HEK293 (cell line): ENCODE measurements around the gene RASA3.

ENCODE experiments used
- CTCF ChIA-PET: fragments of 350-600 bp; formaldehyde crosslinking; extraction: SDS; loops from one replicate; lab custom pipeline; 2021; ENCODE audit warnings: antibody characterized with exemption; lab: Yijun Ruan, JAX
- POLR2A ChIA-PET: fragments of 300-600 bp; formaldehyde crosslinking; extraction: SDS; loops from one replicate; lab custom pipeline; 2020; ENCODE audit warnings: antibody characterized with exemption, inconsistent platforms; lab: Yijun Ruan, JAX
- H3K27ac ChIP-seq: fragments of 200-500 bp; sonication (Bioruptor generic); 2 replicates; pipeline ENCODE4 v1.5.1; 2014; ENCODE audit warnings: low read depth, low read length, control low read depth, inconsistent platforms; ENCODE audit errors: extremely low read depth
- H3K36me3 ChIP-seq, 2 experiments: fragments of 200-500 bp in 1 of 2; sonication (Bioruptor generic) in 1 of 2; 1 replicate in 1 of 2; 2 replicates in 1 of 2; pipeline ENCODE4 v1.5.1; 2014 to 2017; ENCODE audit warnings: inconsistent platforms in 2 of 2, low read length in 2 of 2; ENCODE audit not compliant: control insufficient read depth in 2 of 2, insufficient read depth in 1 of 2
- H3K4me1 ChIP-seq: fragments of 200-500 bp; sonication (Bioruptor generic); 2 replicates; pipeline ENCODE4 v1.5.1; 2014; ENCODE audit warnings: mild to moderate bottlenecking, low read length, inconsistent platforms; ENCODE audit not compliant: control insufficient read depth, insufficient read depth
- H3K4me3 ChIP-seq: 2 replicates; pipeline ENCODE4 v1.5.1; 2011; ENCODE audit warnings: low read depth, mild to moderate bottlenecking, control low read depth, low read length, moderate library complexity
- H3K9me3 ChIP-seq: fragments of 200-500 bp; sonication (Bioruptor generic); 2 replicates; pipeline ENCODE4 v1.5.1; 2014; ENCODE audit warnings: low read depth, low read length, inconsistent platforms; ENCODE audit not compliant: control insufficient read depth, insufficient read depth
- FEZF1 ChIP-seq: fragments of 450-650 bp; formaldehyde crosslinking; IDR thresholded peaks from 2 replicates; pipeline ENCODE4 v1.5.1; 2016; ENCODE audit warnings: missing biosample characterization, missing genetic modification characterization
- GLIS1 ChIP-seq: fragments of 450-650 bp; formaldehyde crosslinking; IDR thresholded peaks from 2 replicates; pipeline ENCODE4 v1.5.1; 2016; ENCODE audit warnings: missing biosample characterization, missing genetic modification characterization
- MYNN ChIP-seq: fragments of 450-650 bp; formaldehyde crosslinking; IDR thresholded peaks from 2 replicates; pipeline ENCODE4 v1.5.1; 2016; ENCODE audit warnings: missing biosample characterization, missing genetic modification characterization, borderline replicate concordance
- OVOL3 ChIP-seq: fragments of 450-650 bp; formaldehyde crosslinking; IDR thresholded peaks from 2 replicates; pipeline ENCODE4 v1.5.1; 2016; ENCODE audit warnings: missing biosample characterization, missing genetic modification characterization
- SCRT1 ChIP-seq: fragments of 450-650 bp; formaldehyde crosslinking; IDR thresholded peaks from 2 replicates; pipeline ENCODE4 v1.5.1; 2016; ENCODE audit warnings: missing biosample characterization, missing genetic modification characterization, borderline replicate concordance
- ZBTB20 ChIP-seq: fragments of 450-650 bp; formaldehyde crosslinking; IDR thresholded peaks from 2 replicates; pipeline ENCODE4 v1.5.1; 2016; ENCODE audit warnings: missing biosample characterization, missing genetic modification characterization
- ZNF148 ChIP-seq: fragments of 450-650 bp; formaldehyde crosslinking; IDR thresholded peaks from 2 replicates; pipeline ENCODE4 v1.5.0; 2017; ENCODE audit warnings: missing biosample characterization, missing genetic modification characterization, borderline replicate concordance
- ZNF248 ChIP-seq: fragments of 450-650 bp; formaldehyde crosslinking; IDR thresholded peaks from 2 replicates; pipeline ENCODE4 v1.5.1; 2017; ENCODE audit warnings: missing biosample characterization, missing genetic modification characterization
- ZNF311 ChIP-seq: fragments of 450-650 bp; formaldehyde crosslinking; IDR thresholded peaks from 2 replicates; pipeline ENCODE4 v1.5.1; 2017; ENCODE audit warnings: missing biosample characterization, missing genetic modification characterization, borderline replicate concordance
- ZNF501 ChIP-seq: fragments of 450-650 bp; formaldehyde crosslinking; IDR thresholded peaks from 2 replicates; pipeline ENCODE4 v1.5.1; 2016; ENCODE audit warnings: missing biosample characterization, missing genetic modification characterization
- ZNF518A ChIP-seq: fragments of 450-650 bp; formaldehyde crosslinking; conservative IDR thresholded peaks from 2 replicates; pipeline ENCODE4 v1.5.1; 2016; ENCODE audit warnings: low read depth, missing biosample characterization, missing genetic modification characterization
- ZNF621 ChIP-seq: fragments of 450-650 bp; formaldehyde crosslinking; IDR thresholded peaks from 2 replicates; pipeline ENCODE4 v1.5.1; 2017; ENCODE audit warnings: missing biosample characterization, missing genetic modification characterization
- ZNF664 ChIP-seq: fragments of 450-650 bp; formaldehyde crosslinking; IDR thresholded peaks from 2 replicates; pipeline ENCODE4 v1.5.1; 2016; ENCODE audit warnings: missing biosample characterization, missing genetic modification characterization
- TF ChIP-seq, protein P1 (sequence below): fragments of 450-650 bp; formaldehyde crosslinking; IDR thresholded peaks from 2 replicates; pipeline ENCODE4 v1.5.1; 2017; ENCODE audit warnings: missing biosample characterization, missing genetic modification characterization
- TF ChIP-seq, protein P2 (sequence below): fragments of 450-650 bp; formaldehyde crosslinking; IDR thresholded peaks from 2 replicates; pipeline ENCODE4; 2016; ENCODE audit warnings: missing biosample characterization, missing genetic modification characterization

RASA3 gene

GRCh38 chr13:114141261-114141996 is 9.0 kb upstream of the RASA3 start (continued):
- no peak for TF ChIP-seq ZNF248
- TF ChIP-seq ZNF148 = no peak
- TF ChIP-seq MYNN = 0 out of 2 replicates have a peak, but pooled peaks have one; percentile 28

GRCh38 chr13:114140906-114141250 is 8.5 kb upstream of the RASA3 start:
- CTCF ChIA-PET = no interaction called here
- H3K9me3 ChIP-seq = no peaks in the 10 kb centered on the region
- H3K4me1 ChIP-seq = no peaks in the 10 kb centered on the region
- TF ChIP-seq, protein P1, sequence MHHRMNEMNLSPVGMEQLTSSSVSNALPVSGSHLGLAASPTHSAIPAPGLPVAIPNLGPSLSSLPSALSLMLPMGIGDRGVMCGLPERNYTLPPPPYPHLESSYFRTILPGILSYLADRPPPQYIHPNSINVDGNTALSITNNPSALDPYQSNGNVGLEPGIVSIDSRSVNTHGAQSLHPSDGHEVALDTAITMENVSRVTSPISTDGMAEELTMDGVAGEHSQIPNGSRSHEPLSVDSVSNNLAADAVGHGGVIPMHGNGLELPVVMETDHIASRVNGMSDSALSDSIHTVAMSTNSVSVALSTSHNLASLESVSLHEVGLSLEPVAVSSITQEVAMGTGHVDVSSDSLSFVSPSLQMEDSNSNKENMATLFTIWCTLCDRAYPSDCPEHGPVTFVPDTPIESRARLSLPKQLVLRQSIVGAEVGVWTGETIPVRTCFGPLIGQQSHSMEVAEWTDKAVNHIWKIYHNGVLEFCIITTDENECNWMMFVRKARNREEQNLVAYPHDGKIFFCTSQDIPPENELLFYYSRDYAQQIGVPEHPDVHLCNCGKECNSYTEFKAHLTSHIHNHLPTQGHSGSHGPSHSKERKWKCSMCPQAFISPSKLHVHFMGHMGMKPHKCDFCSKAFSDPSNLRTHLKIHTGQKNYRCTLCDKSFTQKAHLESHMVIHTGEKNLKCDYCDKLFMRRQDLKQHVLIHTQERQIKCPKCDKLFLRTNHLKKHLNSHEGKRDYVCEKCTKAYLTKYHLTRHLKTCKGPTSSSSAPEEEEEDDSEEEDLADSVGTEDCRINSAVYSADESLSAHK = no peak
- TF ChIP-seq ZNF148 (no peak), ZNF664 (tag by site-specific recombination) (no peak), ZNF621 (tag by site-specific recombination) (no peak), ZBTB20 (no peak), ZNF501 (tag by site-specific recombination) (no peak), ZNF518A (tag by site-specific recombination) (no peak), FEZF1 (tag by site-specific recombination) (no peak), GLIS1 (tag by site-specific recombination) (no peak), SCRT1 (tag by site-specific recombination) (no peak), OVOL3 (tag by site-specific recombination) (no peak), ZNF311 (tag by site-specific recombination) (no peak)
- TF ChIP-seq, protein P2, sequence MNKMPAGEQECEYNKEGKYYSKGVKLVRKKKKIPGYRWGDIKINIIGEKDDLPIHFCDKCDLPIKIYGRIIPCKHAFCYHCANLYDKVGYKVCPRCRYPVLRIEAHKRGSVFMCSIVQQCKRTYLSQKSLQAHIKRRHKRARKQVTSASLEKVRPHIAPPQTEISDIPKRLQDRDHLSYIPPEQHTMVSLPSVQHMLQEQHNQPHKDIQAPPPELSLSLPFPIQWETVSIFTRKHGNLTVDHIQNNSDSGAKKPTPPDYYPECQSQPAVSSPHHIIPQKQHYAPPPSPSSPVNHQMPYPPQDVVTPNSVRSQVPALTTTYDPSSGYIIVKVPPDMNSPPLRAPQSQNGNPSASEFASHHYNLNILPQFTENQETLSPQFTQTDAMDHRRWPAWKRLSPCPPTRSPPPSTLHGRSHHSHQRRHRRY (tag by site-specific recombination) = no peak
- POLR2A ChIA-PET = no interaction called here
- no peaks in the 10 kb centered on the region for H3K36me3 ChIP-seq
- no peak overlapping the region for H3K27ac ChIP-seq
- no peak overlapping the region for H3K4me3 ChIP-seq
